Measurements from ENCODE around the gene GNL3L.

- no peak for TF ChIP-seq CTCF (IDR thresholded peaks at IDR 0.05; ENCODE audit: poor library complexity)
- no peak for TF ChIP-seq EZH2 (IDR thresholded peaks at IDR 0.05; ENCODE audit: borderline replicate concordance)
- no peak for TF ChIP-seq EZH2phosphoT487 (IDR thresholded peaks at IDR 0.05; ENCODE audit: low read depth, severe bottlenecking, unreplicated experiment)
Measured at GRCh38 chrX:54495814-54496516, 34.1 kb upstream of the GNL3L start, which contains the start of gene FGD1.

Measured in hepatocyte (in vitro differentiated cells).